WTC11 (cell line): Measurements from ENCODE around the gene TLNRD1. TPM values are rescaled to one million over a fixed set of nuclear protein-coding genes. Genes with fewer than 3 reads are reported as not detected.

Source experiments
- ATAC-seq: fragments of 200-7000 bp; cut with Tn5 transposase; 2 replicates; pipeline ENCODE4 v1.10.0; 2021; ENCODE audit warnings: mild to moderate bottlenecking, moderate library complexity
- CTCF ChIA-PET: fragments of 300-600 bp; sonication (Branson Sonifier 250); formaldehyde crosslinking; loops from one replicate; lab custom pipeline; 2021; ENCODE audit warnings: antibody characterized with exemption; lab: Charles Lee
- POLR2A ChIA-PET: fragments of 350-600 bp; sonication (Branson Sonifier 250); formaldehyde crosslinking; loops from one replicate; lab custom pipeline; 2021; ENCODE audit warnings: antibody characterized with exemption; lab: Charles Lee
- DNase-seq: peaks from one replicate; pipeline ENCODE4 v3.0.0; 2021; ENCODE audit warnings: low spot score
- H3K27ac Mint-ChIP-seq: 2 replicates; pipeline ENCODE4 v1.8.0; 2021; ENCODE audit warnings: mixed read lengths
- H3K27me3 Mint-ChIP-seq: 2 replicates; pipeline ENCODE4 v1.8.0; 2021; ENCODE audit warnings: low read depth, mild to moderate bottlenecking, moderate library complexity, mixed read lengths
- H3K36me3 Mint-ChIP-seq: 2 replicates; pipeline ENCODE4 v1.8.0; 2021; ENCODE audit warnings: mixed read lengths
- H3K4me1 Mint-ChIP-seq: 2 replicates; pipeline ENCODE4 v1.8.0; 2022; ENCODE audit warnings: mixed read lengths
- H3K4me3 Mint-ChIP-seq: 2 replicates; pipeline ENCODE4 v1.8.0; 2021; ENCODE audit warnings: mild to moderate bottlenecking, moderate library complexity, mixed read lengths
- H3K9me3 Mint-ChIP-seq: 2 replicates; pipeline ENCODE4 v1.8.0; 2021; ENCODE audit warnings: mixed read lengths
- ATF2 ChIP-seq: sonication (generic); formaldehyde crosslinking; IDR thresholded peaks from 2 replicates; pipeline ENCODE4 v1.8.1; 2022; ENCODE audit warnings: low read depth, missing genetic modification reagents, borderline replicate concordance
- FOXP4 ChIP-seq: sonication (generic); formaldehyde crosslinking; IDR thresholded peaks from 2 replicates; pipeline ENCODE4 v1.8.0; 2022; ENCODE audit warnings: mild to moderate bottlenecking, missing genetic modification reagents
- GTF2I ChIP-seq: fragments of 250-450 bp; sonication (Bioruptor Pico); conservative IDR thresholded peaks from 2 replicates; pipeline ENCODE4 v1.4.0; 2021; ENCODE audit warnings: mild to moderate bottlenecking
- MYBL2 ChIP-seq: sonication (generic); formaldehyde crosslinking; IDR thresholded peaks from 2 replicates; pipeline ENCODE4 v1.8.1; 2023; ENCODE audit warnings: mild to moderate bottlenecking, moderate library complexity, missing genetic modification reagents
- NFATC4 ChIP-seq: fragments of 250-450 bp; sonication (Bioruptor Pico); IDR thresholded peaks from 2 replicates; pipeline ENCODE4 v1.9.0; 2021; ENCODE audit warnings: mild to moderate bottlenecking
- NFYB ChIP-seq: sonication (generic); formaldehyde crosslinking; conservative IDR thresholded peaks from 2 replicates; pipeline ENCODE4 v1.8.0; 2022; ENCODE audit warnings: low read depth, missing genetic modification reagents
- NR1H2 ChIP-seq: sonication (generic); formaldehyde crosslinking; IDR thresholded peaks from 2 replicates; pipeline ENCODE4 v1.9.0; 2021; ENCODE audit warnings: mild to moderate bottlenecking, moderate library complexity, missing genetic modification reagents
- RORB ChIP-seq: fragments of 250-450 bp; sonication (Bioruptor Pico); IDR thresholded peaks from 2 replicates; pipeline ENCODE4 v1.9.0; 2021; ENCODE audit warnings: mild to moderate bottlenecking
- ZNF121 ChIP-seq: sonication (generic); formaldehyde crosslinking; IDR thresholded peaks from 2 replicates; pipeline ENCODE4 v1.8.0; 2023; ENCODE audit warnings: missing genetic modification reagents
- ZNF219 ChIP-seq: sonication (generic); formaldehyde crosslinking; IDR thresholded peaks from 2 replicates; pipeline ENCODE4 v1.8.0; 2023; ENCODE audit warnings: missing genetic modification reagents, mild to moderate bottlenecking, borderline replicate concordance
- ZNF317 ChIP-seq: sonication (generic); formaldehyde crosslinking; IDR thresholded peaks from 2 replicates; pipeline ENCODE4 v1.8.1; 2023; ENCODE audit warnings: low read depth, mild to moderate bottlenecking, moderate library complexity, missing genetic modification reagents, borderline replicate concordance
- ZNF671 ChIP-seq: fragments of 250-450 bp; sonication (Bioruptor Pico); IDR thresholded peaks from 2 replicates; pipeline ENCODE4 v1.8.0; 2021; ENCODE audit warnings: mild to moderate bottlenecking
- total RNA-seq: library from RNA; stranded (reverse); gene quantifications from 3 replicates; pipeline ENCODE4 v1.2.3, GENCODE V29; 2021
- TF ChIP-seq, protein P1 (sequence below): sonication (generic); formaldehyde crosslinking; conservative IDR thresholded peaks from 2 replicates; pipeline ENCODE4 v1.8.1; 2023; ENCODE audit warnings: mild to moderate bottlenecking, low read depth, missing genetic modification reagents, moderate library complexity
- TF ChIP-seq, protein P2 (sequence below): fragments of 250-450 bp; sonication (Bioruptor Pico); IDR thresholded peaks from 2 replicates; pipeline ENCODE4 v1.9.0; 2021; ENCODE audit warnings: mild to moderate bottlenecking
- TF ChIP-seq, protein P3 (sequence below): sonication (generic); formaldehyde crosslinking; IDR thresholded peaks from 2 replicates; pipeline ENCODE4 v1.8.0; 2022; ENCODE audit warnings: mild to moderate bottlenecking, missing genetic modification reagents
- TF ChIP-seq, protein P4 (sequence below): sonication (generic); formaldehyde crosslinking; IDR thresholded peaks from 2 replicates; pipeline ENCODE4 v1.8.1; 2022; ENCODE audit warnings: mild to moderate bottlenecking, missing genetic modification reagents, moderate library complexity, borderline replicate concordance

Gene TLNRD1
- total RNA-seq, 1 experiment from 2014 or later = 26.7 TPM

DNA sequence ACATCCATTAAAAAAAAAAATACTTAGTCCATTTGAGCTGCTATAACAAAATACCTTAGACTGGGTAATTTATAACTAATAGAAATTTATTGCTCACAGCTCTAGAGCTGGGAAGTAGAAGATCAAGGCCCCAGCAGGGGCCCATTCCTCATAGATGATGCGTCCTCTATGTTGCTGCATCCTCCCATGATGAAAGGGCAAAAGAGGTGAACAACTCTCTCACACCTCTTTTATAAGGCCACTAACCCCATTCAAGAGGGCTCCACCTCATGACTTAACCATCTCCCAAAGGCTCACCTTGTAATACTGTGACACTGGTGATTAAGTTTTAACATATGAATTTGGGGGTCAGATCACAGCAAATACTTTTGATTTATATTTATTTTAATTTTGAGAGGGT, 3.0 kb upstream of the TLNRD1 start:
- no peak for DNase-seq
- H3K4me1 Mint-ChIP-seq = peaks cover 10% of the 10 kb centered on the region
- CTCF ChIA-PET = interaction anchor here (1.2 to 6.2 kb wide), 2 partner anchors 15 to 269 kb away, joined by 3 to 35 read pairs; no protein-coding TSS in a partner anchor
- no peaks in the 10 kb centered on the region for H3K9me3 Mint-ChIP-seq
- TF ChIP-seq, protein P1, sequence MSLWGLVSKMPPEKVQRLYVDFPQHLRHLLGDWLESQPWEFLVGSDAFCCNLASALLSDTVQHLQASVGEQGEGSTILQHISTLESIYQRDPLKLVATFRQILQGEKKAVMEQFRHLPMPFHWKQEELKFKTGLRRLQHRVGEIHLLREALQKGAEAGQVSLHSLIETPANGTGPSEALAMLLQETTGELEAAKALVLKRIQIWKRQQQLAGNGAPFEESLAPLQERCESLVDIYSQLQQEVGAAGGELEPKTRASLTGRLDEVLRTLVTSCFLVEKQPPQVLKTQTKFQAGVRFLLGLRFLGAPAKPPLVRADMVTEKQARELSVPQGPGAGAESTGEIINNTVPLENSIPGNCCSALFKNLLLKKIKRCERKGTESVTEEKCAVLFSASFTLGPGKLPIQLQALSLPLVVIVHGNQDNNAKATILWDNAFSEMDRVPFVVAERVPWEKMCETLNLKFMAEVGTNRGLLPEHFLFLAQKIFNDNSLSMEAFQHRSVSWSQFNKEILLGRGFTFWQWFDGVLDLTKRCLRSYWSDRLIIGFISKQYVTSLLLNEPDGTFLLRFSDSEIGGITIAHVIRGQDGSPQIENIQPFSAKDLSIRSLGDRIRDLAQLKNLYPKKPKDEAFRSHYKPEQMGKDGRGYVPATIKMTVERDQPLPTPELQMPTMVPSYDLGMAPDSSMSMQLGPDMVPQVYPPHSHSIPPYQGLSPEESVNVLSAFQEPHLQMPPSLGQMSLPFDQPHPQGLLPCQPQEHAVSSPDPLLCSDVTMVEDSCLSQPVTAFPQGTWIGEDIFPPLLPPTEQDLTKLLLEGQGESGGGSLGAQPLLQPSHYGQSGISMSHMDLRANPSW (CRISPR knock-in tag) = no peak
- TF ChIP-seq, protein P2, sequence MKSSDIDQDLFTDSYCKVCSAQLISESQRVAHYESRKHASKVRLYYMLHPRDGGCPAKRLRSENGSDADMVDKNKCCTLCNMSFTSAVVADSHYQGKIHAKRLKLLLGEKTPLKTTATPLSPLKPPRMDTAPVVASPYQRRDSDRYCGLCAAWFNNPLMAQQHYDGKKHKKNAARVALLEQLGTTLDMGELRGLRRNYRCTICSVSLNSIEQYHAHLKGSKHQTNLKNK (CRISPR knock-in tag) = no peak
- TF ChIP-seq RORB (CRISPR knock-in tag) = no peak
- TF ChIP-seq ZNF317 (CRISPR knock-in tag) = no peak
- TF ChIP-seq NFATC4 (CRISPR knock-in tag) = no peak
- TF ChIP-seq, protein P3, sequence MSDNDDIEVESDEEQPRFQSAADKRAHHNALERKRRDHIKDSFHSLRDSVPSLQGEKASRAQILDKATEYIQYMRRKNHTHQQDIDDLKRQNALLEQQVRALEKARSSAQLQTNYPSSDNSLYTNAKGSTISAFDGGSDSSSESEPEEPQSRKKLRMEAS = no peak
- no peak for TF ChIP-seq MYBL2 (CRISPR knock-in tag)
- no peak for TF ChIP-seq FOXP4
- TF ChIP-seq, all 79 proteins: peak for 0
- POLR2A ChIA-PET = no interaction called here
- ATAC-seq = no peak
- H3K27me3 Mint-ChIP-seq = peaks cover 10% of the 10 kb centered on the region
- no peak overlapping the region for H3K4me3 Mint-ChIP-seq
- H3K36me3 Mint-ChIP-seq = no peaks in the 10 kb centered on the region
- no peak overlapping the region; the same call in 1 of the 2 replicates for H3K27ac Mint-ChIP-seq

DNA sequence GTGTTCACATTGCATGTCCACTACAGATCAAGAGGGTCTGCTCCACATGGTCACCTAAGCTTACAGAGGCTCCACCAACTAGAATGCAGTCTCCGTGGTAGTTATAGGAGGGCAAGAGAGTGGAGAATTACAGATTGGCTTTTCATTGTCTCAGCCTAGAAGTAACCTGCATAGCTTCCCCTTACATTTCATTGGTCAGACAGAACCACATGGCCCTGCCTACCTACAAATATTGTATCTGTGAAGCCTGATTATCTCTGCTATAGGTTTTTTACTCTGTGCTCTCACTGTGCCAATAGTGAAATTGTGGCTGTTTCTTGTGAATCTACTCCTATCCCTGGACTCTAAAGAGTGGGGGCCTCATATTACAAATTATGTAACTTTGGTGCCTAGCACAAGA, 2.5 kb upstream of the TLNRD1 start:
- Mint-ChIP-seq H3K27ac (no peak overlapping the region), H3K27me3 (peaks cover 10% of the 10 kb centered on the region), H3K9me3 (no peaks in the 10 kb centered on the region), H3K4me1 (peaks cover 10% of the 10 kb centered on the region), H3K36me3 (no peaks in the 10 kb centered on the region), H3K4me3 (no peak overlapping the region)
- no peak for DNase-seq
- ChIA-PET POLR2A (no interaction called here), CTCF (interaction anchor here (1.2 to 6.2 kb wide), 2 partner anchors 16 to 268 kb away, joined by 3 to 35 read pairs; no protein-coding TSS in a partner anchor)
- ATAC-seq = no peak
- TF ChIP-seq NR1H2 (CRISPR knock-in tag) (no peak), NFYB (CRISPR knock-in tag) (peak; percentile 36; the same call in 1 of the 2 replicates), ZNF671 (no peak)

GRCh38 chr15:80999623-81000036, 1.1 kb upstream of the TLNRD1 start:
- ChIA-PET POLR2A (interaction anchor here (1.4 kb wide), 1 partner anchor 8 kb away, joined by 7 read pairs; no protein-coding TSS in a partner anchor), CTCF (interaction anchor here (2.1 to 6.2 kb wide), 2 partner anchors 107 to 267 kb away, joined by 4 to 35 read pairs; no protein-coding TSS in a partner anchor)
- DNase-seq (no peak), ATAC-seq (no peak)
- peaks cover 4% of the 10 kb centered on the region; the same call in 1 of the 2 replicates for H3K36me3 Mint-ChIP-seq
- peaks cover 13% of the 10 kb centered on the region for H3K4me1 Mint-ChIP-seq
- no peak overlapping the region; the same call in 1 of the 2 replicates for H3K27ac Mint-ChIP-seq
- TF ChIP-seq ZNF121 (CRISPR knock-in tag) (no peak), GTF2I (CRISPR knock-in tag) (no peak)
- peaks cover 10% of the 10 kb centered on the region for H3K27me3 Mint-ChIP-seq
- H3K9me3 Mint-ChIP-seq = no peaks in the 10 kb centered on the region
- H3K4me3 Mint-ChIP-seq = peak overlapping the region; percentile 93

DNA sequence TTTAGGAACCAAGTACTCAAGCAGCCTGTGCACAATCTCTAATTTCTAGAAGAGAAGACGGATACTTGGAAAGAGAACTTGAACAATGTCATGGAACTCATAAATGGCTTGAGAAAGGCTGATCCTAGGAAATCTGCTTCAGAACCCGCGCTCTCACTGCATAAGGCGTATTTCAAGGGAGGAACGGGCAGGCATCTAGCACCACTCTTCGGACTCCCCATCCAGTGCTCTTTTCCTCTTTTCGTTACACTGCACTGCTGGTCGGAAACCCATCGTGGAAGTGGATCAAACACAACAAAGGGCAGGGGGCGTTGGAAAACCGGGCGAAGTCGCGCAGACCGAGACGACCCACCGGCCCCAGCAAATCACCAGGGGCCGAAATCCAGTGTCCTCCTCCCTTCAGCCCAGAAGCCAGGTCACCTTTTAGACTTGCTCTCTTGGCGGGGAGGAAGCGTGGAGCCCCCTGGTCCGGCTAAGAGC, 539 bp upstream of the TLNRD1 start:
- Mint-ChIP-seq H3K9me3 (no peaks in the 10 kb centered on the region), H3K4me3 (peak overlapping the region; percentile 93), H3K27me3 (peaks cover 10% of the 10 kb centered on the region), H3K36me3 (peaks cover 4% of the 10 kb centered on the region; the same call in 1 of the 2 replicates), H3K27ac (peak overlapping the region; percentile 86), H3K4me1 (peaks cover 13% of the 10 kb centered on the region)
- ATAC-seq (no peak), DNase-seq (no peak)
- ChIA-PET CTCF (interaction anchor here (0.6 to 3.1 kb wide), 7 partner anchors 9 to 275 kb away, joined by 3 to 37 read pairs (median 4); no protein-coding TSS in a partner anchor), POLR2A (interaction anchor here (0.6 to 1.4 kb wide), 4 partner anchors 9 to 304 kb away, joined by 3 to 7 read pairs (median 4); no protein-coding TSS in a partner anchor)
- TF ChIP-seq ZNF219 (CRISPR knock-in tag) = no peak
- TF ChIP-seq ATF2 = no peak
- TF ChIP-seq, protein P4, sequence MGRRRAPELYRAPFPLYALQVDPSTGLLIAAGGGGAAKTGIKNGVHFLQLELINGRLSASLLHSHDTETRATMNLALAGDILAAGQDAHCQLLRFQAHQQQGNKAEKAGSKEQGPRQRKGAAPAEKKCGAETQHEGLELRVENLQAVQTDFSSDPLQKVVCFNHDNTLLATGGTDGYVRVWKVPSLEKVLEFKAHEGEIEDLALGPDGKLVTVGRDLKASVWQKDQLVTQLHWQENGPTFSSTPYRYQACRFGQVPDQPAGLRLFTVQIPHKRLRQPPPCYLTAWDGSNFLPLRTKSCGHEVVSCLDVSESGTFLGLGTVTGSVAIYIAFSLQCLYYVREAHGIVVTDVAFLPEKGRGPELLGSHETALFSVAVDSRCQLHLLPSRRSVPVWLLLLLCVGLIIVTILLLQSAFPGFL (CRISPR knock-in tag) = no peak
